Cardiac ventricle fibroblast (primary cell): Measurements from ENCODE around the gene FIGNL2. TPM values are rescaled to one million over a fixed set of nuclear protein-coding genes. Genes with fewer than 3 reads are reported as not detected.

Experiments
- total RNA-seq: library from RNA; depleted of rRNA; stranded (reverse); fragments of >200 nt; gene quantifications from 2 replicates; pipeline ENCODE4 v1.2.3, GENCODE V29; 2015

Gene FIGNL2
- total RNA-seq: 0.24 and 0.56 TPM in 2 replicates

GRCh38 chr12:51848326-51848727 lies at the start of gene FIGNL2:
Gene FIGNL2 (minus strand): TSS chr12:51848718. CDS start chr12:51822413, 26,305 bp downstream.

GRCh38 chr12:51887476-51888315 lies 39.2 kb upstream of the FIGNL2 start, which contains the start of gene ANKRD33:
Gene ANKRD33 (plus strand): TSS chr12:51888103. CDS start chr12:51888187, 84 bp downstream.

Other genes starting within 250 kb of the FIGNL2 start
- 0.44 TPM in 1 of 2 replicates, not detected in the other for gene ANKRD33, start 39.4 kb upstream of the FIGNL2 start, total RNA-seq
- 187 and 199 TPM in 2 replicates for gene ACVRL1, start 58.8 kb upstream of the FIGNL2 start, total RNA-seq
- 23.4 and 24.1 TPM in 2 replicates for gene ACVR1B, start 103.0 kb upstream of the FIGNL2 start, total RNA-seq
- 16.6 and 19.0 TPM in 2 replicates for gene TAMALIN, start 158.2 kb upstream of the FIGNL2 start, total RNA-seq
- gene NR4A1, start 202.7 kb upstream of the FIGNL2 start, total RNA-seq: 2.1 and 4.4 TPM in 2 replicates
- 33.1 and 45.5 TPM in 2 replicates for gene ATG101, start 221.3 kb upstream of the FIGNL2 start, total RNA-seq
- not detected in 2 replicates for gene SMIM41, start 231.0 kb upstream of the FIGNL2 start, total RNA-seq